Stimulated activated CD8-positive, alpha-beta memory T cell treated with anti-CD3 and anti-CD28 coated beads, Interleukin-12 subunit alpha, Interleukin-12 subunit beta, amount 100 ng/mL, for 1 hour (primary cell): Measurements from ENCODE around the gene DMXL1.
"Not testable (repeated sequence)": the region's sequence is repeated elsewhere in the genome, so short reads cannot be mapped to it uniquely, and the experiment has no call there.

Source experiments
- DNase-seq: peaks from one replicate; pipeline ENCODE4 v3.0.0-alpha.2; 2020; ENCODE audit warnings: low read depth

DMXL1 gene

GRCh38 chr5:119207105-119207504 is 136.2 kb downstream of the DMXL1 start:
- DNase-seq: no peak

DNA sequence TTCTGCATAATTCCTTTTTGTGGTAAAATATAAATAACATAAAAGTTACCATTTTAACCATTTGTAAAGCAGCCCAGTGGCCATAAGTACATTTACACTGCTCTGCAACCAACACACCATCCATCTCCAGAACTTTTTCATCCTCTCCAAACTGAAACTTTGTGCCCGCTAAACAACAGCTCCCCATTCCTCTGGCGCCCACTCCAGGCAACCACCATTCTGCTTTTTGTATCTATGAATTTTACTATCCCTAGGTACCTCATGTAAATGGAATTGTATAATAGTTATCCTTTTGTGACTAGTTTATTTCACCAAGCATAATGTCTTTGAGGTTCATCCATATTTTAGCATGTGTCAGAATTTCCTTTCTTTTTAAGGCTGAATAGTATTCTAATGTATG is 141.1 kb downstream of the DMXL1 start:
- no peak for DNase-seq

DNA sequence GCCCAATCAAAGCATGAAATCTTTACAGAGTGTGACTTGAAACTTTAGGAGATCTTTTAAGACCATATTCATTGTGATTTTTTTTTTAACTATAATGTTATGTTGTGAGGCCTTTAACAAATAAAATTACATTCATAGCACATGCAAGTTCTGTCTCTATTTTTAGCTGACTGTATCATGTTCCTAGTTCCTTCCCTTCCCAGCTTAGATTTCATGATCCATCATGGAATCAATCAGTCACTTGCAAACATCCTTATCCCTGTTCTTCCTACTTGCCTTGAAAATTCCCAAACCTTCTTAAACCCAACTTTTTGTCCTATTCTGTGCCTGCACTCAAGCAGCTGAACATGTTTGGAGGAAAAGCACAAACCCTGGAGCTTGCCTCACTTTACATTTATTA is 141.8 kb downstream of the DMXL1 start:
- DNase-seq: no peak

- DNase-seq: no peak
Measured at GRCh38 chr5:119217183-119217582, 146.3 kb downstream of the DMXL1 start.

- DNase-seq: no peak
Measured at GRCh38 chr5:119218830-119219782, 148.2 kb downstream of the DMXL1 start.

- no peak for DNase-seq
Measured at GRCh38 chr5:119220576-119221197, 149.8 kb downstream of the DMXL1 start.

- DNase-seq: no peak
Measured at GRCh38 chr5:119221330-119221729, 150.4 kb downstream of the DMXL1 start.

GRCh38 chr5:119229950-119230349 is 159.1 kb downstream of the DMXL1 start:
- DNase-seq: no peak

GRCh38 chr5:119238265-119239118 is 167.6 kb downstream of the DMXL1 start:
- DNase-seq: no peak

GRCh38 chr5:119239119-119239417 is 168.2 kb downstream of the DMXL1 start:
- no peak for DNase-seq

DNA sequence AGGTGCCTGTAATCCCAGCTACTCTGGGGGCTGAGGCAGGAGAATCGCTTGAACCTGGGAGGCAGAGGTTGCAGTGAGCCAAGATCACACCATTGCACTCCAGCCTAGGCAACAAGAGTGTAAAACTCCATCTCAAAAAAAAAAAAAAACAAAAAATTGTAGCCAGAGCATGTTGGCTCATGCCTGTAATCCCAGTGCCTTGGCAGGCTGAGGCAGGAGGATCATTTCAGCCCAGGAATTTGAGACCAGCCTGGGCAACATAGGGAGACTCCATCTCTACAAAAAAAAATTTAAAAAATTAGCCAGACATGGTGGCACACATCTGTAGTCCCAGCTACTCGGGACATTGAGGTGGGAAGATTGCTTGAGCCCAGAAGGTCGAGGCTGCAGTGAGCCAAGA is 168.9 kb downstream of the DMXL1 start:
- not testable (repeated sequence) for DNase-seq

- no peak for DNase-seq
Measured at GRCh38 chr5:119243888-119244287, 173.0 kb downstream of the DMXL1 start.

DNA sequence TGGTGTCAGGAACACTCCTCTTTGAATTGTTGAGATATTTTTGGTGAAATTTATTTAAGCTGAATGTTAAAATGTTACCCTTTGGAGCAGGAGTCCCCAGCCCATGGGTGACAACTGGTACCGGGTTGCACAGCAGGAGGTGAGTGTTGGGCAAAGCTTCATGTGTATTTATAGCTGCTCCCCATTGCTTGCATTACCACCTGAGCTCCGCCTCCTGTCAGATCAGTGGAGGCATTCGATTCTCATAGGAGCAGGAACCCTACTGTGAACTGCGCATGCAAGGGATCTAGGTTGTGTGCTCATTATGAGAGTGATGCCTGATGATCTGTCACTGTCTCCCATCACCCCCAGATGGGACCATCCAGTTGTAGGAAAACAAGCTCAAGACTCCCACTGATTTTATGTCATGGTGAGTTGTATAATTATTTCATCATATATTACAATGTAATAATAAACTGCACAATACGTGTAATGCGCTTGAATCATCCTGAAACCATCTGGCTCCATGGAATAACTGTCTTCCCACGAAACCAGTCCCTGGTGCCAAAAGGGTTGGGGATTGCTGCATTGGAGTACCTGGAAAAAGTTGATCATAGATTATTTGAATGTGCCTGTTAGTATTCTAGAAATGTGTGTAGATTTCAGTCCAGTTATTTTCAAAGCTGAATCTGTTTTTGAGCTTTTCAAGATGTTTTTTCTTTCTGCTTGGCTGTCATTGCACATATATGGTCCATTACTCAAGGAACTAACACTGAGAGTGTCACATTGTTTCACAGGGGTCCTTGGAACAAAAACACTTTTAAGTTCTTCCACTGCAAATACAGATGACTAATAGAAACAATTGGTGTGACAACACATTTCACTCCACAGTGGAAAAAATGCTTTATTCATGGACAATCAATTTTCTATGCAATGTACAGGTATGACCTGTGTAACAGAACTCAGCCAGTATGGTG is 180.3 kb downstream of the DMXL1 start:
- DNase-seq: no peak

- no peak for DNase-seq
Measured at GRCh38 chr5:119255571-119256356, 184.9 kb downstream of the DMXL1 start.

GRCh38 chr5:119257613-119258012 is 186.7 kb downstream of the DMXL1 start:
- no peak for DNase-seq

GRCh38 chr5:119263639-119264038 is 192.8 kb downstream of the DMXL1 start:
- no peak for DNase-seq

DNA sequence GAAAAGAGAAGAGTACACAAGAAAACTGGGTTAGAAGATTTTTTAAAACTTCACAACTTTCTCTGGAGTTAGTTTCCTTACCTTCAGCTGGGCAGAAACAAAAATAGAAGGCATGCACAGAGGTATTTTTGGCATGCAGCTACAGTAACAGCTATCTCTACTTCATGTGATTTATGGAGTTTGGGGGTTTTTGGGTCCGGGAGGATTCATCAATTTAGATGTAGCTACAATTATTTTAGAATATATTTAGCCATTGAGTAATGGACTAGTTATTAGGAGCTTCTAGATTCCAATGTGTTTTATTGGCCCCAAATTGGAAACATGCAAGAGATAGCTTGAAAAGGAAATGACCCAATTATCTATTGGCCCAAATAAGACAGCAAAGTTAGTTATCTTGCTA is 193.3 kb downstream of the DMXL1 start:
- no peak for DNase-seq

DNA sequence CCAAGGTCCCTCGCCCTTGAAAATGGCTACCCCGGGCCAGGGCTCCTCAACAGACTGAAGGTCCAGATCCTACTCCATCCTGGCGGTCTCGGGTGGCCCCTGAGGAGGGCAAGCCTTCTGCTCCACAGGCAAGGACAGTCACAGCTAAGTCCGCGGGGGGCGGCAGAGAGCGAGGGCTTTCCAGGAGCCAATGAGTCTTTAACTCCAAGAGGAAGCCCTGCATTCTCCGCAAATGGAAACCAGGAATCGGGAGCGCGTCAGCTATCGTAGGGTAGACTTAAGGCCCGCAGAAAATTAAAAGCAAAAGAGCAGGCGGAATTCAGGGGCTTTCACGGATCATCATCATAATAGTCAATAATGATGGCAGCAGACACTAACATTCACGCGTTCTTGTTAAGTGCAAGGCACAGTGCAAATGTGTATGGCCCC is 197.1 kb downstream of the DMXL1 start:
- DNase-seq: peak; percentile 42

DNA sequence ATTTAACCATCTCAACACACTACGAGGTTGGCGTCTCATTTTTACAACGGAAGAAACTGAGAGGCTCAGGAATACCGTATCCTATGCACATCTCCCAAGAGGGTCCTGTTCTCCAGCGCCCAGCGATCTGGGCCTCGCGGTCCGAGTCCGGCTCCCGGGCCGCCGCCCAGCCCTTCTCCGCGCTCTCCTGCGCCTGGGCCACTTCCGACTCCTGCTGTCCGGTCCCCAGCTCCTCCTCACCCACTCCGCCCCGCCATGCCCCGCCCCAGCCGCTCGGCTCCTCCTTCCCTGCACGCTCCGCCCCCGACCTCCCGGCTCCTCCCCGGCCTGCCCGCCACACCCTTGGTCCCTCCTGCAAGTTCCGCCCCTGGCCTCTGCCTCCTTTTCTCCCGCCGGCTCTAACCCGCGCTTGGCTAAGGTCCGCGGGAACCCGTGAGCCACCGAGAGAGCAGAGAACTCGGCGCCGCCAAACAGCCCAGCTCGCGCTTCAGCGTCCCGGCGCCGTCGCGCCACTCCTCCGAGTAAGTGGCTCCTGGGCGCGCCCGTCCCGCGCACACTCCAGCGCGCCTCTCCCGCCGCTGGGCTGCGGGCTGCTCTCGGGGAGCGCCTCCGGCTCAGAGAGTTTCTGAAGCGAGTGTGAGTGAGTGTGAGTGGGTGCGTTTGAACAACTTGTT is 197.6 kb downstream of the DMXL1 start:
- peak; percentile 90 for DNase-seq
